ENCODE measurements around the gene UQCRHL.

Gene UQCRHL

GRCh38 chr1:15810073-15810472 lies 2.6 kb upstream of the UQCRHL start:
- DNase-seq (ENCODE audit: extremely low read depth, low read depth): no peak

GRCh38 chr1:15808955-15809354 lies 1.5 kb upstream of the UQCRHL start:
- TF ChIP-seq CTCF (IDR thresholded peaks at IDR 0.05; ENCODE audit: low read depth, low read length): no peak
- no peak for DNase-seq (ENCODE audit: extremely low read depth, low read depth)

More at GRCh38 chr1:15810073-15810472, 2.6 kb upstream of the UQCRHL start:
- no peak for TF ChIP-seq CTCF (IDR thresholded peaks at IDR 0.05; ENCODE audit: low read depth, low read length)

- TF ChIP-seq CTCF (IDR thresholded peaks at IDR 0.05; ENCODE audit: low read depth, low read length): no peak
- DNase-seq (ENCODE audit: extremely low read depth, low read depth): no peak
Measured at GRCh38 chr1:15807121-15807520, 328 bp downstream of the UQCRHL start.

- no peak for DNase-seq (ENCODE audit: extremely low read depth, low read depth)
- no peak for TF ChIP-seq CTCF (IDR thresholded peaks at IDR 0.05; ENCODE audit: low read depth, low read length)
Measured at GRCh38 chr1:15804060-15804459, 3.4 kb downstream of the UQCRHL start.

- peak; percentile 17 for TF ChIP-seq CTCF (IDR thresholded peaks at IDR 0.05; ENCODE audit: low read depth, low read length)
- no peak for DNase-seq (ENCODE audit: extremely low read depth, low read depth)
Measured at GRCh38 chr1:15803380-15803779, 4.1 kb downstream of the UQCRHL start.

GRCh38 chr1:15802234-15802965 lies 5.0 kb downstream of the UQCRHL start:
- DNase-seq (ENCODE audit: extremely low read depth, low read depth): no peak
- TF ChIP-seq CTCF (IDR thresholded peaks at IDR 0.05; ENCODE audit: low read depth, low read length): no peak

GRCh38 chr1:15799928-15800835 lies 7.3 kb downstream of the UQCRHL start:
- TF ChIP-seq CTCF (IDR thresholded peaks at IDR 0.05; ENCODE audit: low read depth, low read length): no peak
- DNase-seq (ENCODE audit: extremely low read depth, low read depth): no peak

Data from AG09319 (cell line).